Tibial nerve (tissue), 4 donors: Measurements from ENCODE around the gene NUP93. TPM values are rescaled to one million over a fixed set of nuclear protein-coding genes. Genes with fewer than 3 reads are reported as not detected.
"Not testable (repeated sequence)": the region's sequence is repeated elsewhere in the genome, so short reads cannot be mapped to it uniquely, and the experiment has no call there.

Experiments
- DNase-seq, 2 donors: peaks; one replicate each; pipeline ENCODE4 v3.0.0-alpha.2; 2019; ENCODE audit warnings: low spot score in 2 of 2
- H3K27ac ChIP-seq, 4 donors: fragments of 200-600 bp; sonication (generic) in 3 of 4; one replicate each; pipeline ENCODE4 v1.5.1; 2017 to 2019; ENCODE audit warnings: mild to moderate bottlenecking in 1 of 4
- H3K27me3 ChIP-seq, 2 donors: fragments of 200-600 bp; sonication (generic) in 1 of 2; one replicate each; pipeline versions ENCODE4 v1.5.1 to v1.6.0; 2017 to 2019
- H3K36me3 ChIP-seq, 3 donors: fragments of 200-600 bp; sonication (generic); one replicate each; pipeline ENCODE4 v1.5.1; 2018 to 2019
- H3K4me1 ChIP-seq, 4 donors: fragments of 200-600 bp; sonication (generic) in 3 of 4; one replicate each; pipeline ENCODE4 v1.5.1; 2017 to 2019
- H3K4me3 ChIP-seq, 4 donors: fragments of 200-600 bp; sonication (generic) in 3 of 4; one replicate each; pipeline ENCODE4 v1.5.1; 2017 to 2019; ENCODE audit warnings: mild to moderate bottlenecking in 1 of 4, moderate library complexity in 1 of 4
- H3K9me3 ChIP-seq, 4 donors: fragments of 200-600 bp; sonication (generic) in 3 of 4; one replicate each; pipeline ENCODE4 v1.5.1; 2017 to 2019
- CTCF ChIP-seq, 5 experiments: fragments of 200-600 bp in 3 of 5; fragments of 450-650 bp in 2 of 5; sonication (generic) in 3 of 5; IDR thresholded peaks; one replicate each; pipeline ENCODE4 v1.5.1; 2016 to 2019; ENCODE audit warnings: antibody characterized with exemption in 5 of 5, mild to moderate bottlenecking in 3 of 5, moderate library complexity in 2 of 5
- EP300 ChIP-seq, 2 donors: sonication (generic); formaldehyde crosslinking; IDR thresholded peaks; one replicate each; pipeline ENCODE4 v1.6.1; 2017; ENCODE audit warnings: antibody characterized with exemption in 2 of 2, mild to moderate bottlenecking in 1 of 2
- POLR2A ChIP-seq, 2 donors: fragments of 450-650 bp; IDR thresholded peaks; one replicate each; pipeline ENCODE4 v1.6.1; 2017; ENCODE audit warnings: antibody characterized with exemption in 2 of 2, mild to moderate bottlenecking in 2 of 2, moderate library complexity in 2 of 2
- WGBS, 2 donors: methylation state at CpG; one replicate each; pipeline ENCODE4 v1.1.5; 2018; 5-methylcytosine and 5-hydroxymethylcytosine counted together
- total RNA-seq, 4 donors: library from RNA; depleted of rRNA; stranded (reverse); fragments of >200 nt; gene quantifications; one replicate each; pipeline ENCODE4 v1.1.0, GENCODE V29; 2016

Gene NUP93
- total RNA-seq, 4 donors from 2014 or later, result 27.6 to 65.7 (median 43.8) TPM

- Histone ChIP-seq H3K27me3 (no peaks in the 10 kb centered on the region), H3K4me3 (no peak overlapping the region), H3K36me3 (no peaks in the 10 kb centered on the region), H3K27ac (no peak overlapping the region), H3K4me1 (peaks cover 0 to 16% (median 0%) of the 10 kb centered on the region in 4 donors), H3K9me3 (no peaks in the 10 kb centered on the region)
- WGBS, 2 donors, result 50 to 67% methylated on average over 6 of the region's 6 CpGs
- TF ChIP-seq POLR2A (IDR thresholded peaks at IDR 0.05) (no peak), CTCF (IDR thresholded peaks at IDR 0.05) (peak in 1 of 5 experiments; percentile 39)
- no peak for DNase-seq
Observed at GRCh38 chr16:56793492-56793891, 63.6 kb downstream of the NUP93 start.

- TF ChIP-seq CTCF (IDR thresholded peaks at IDR 0.05) (no peak), POLR2A (IDR thresholded peaks at IDR 0.05) (no peak), EP300 (IDR thresholded peaks at IDR 0.05) (no peak)
- WGBS, 2 donors, result 63 to 75% methylated on average over 3 of the region's 3 CpGs
- no peak overlapping the region for H3K27ac ChIP-seq
- peaks cover 0 to 16% (median 0%) of the 10 kb centered on the region in 4 donors for H3K4me1 ChIP-seq
- H3K4me3 ChIP-seq, result no peak overlapping the region
- H3K9me3 ChIP-seq, result no peaks in the 10 kb centered on the region
- H3K36me3 ChIP-seq, result no peaks in the 10 kb centered on the region
- no peak for DNase-seq
- H3K27me3 ChIP-seq, result no peaks in the 10 kb centered on the region
Observed at GRCh38 chr16:56795011-56795410, 65.1 kb downstream of the NUP93 start.

- H3K9me3 ChIP-seq, result not testable (repeated sequence)
- WGBS, 2 donors, result 92% methylated on average over 2 of the region's 2 CpGs
Observed at GRCh38 chr16:56797038-56797437, 67.1 kb downstream of the NUP93 start.

GRCh38 chr16:56797861-56798260 lies 67.9 kb downstream of the NUP93 start:
- H3K4me1 ChIP-seq, result peaks cover 0 to 7% (median 0%) of the 10 kb centered on the region in 4 donors
- no peak overlapping the region for H3K4me3 ChIP-seq
- H3K9me3 ChIP-seq, result no peaks in the 10 kb centered on the region
- H3K27ac ChIP-seq, result no peak overlapping the region
- TF ChIP-seq POLR2A (IDR thresholded peaks at IDR 0.05) (no peak), EP300 (IDR thresholded peaks at IDR 0.05) (no peak), CTCF (IDR thresholded peaks at IDR 0.05) (no peak)
- H3K27me3 ChIP-seq, result no peaks in the 10 kb centered on the region
- no peak for DNase-seq
- no peaks in the 10 kb centered on the region for H3K36me3 ChIP-seq
- 88 to 98% methylated on average over 2 of the region's 2 CpGs for WGBS, 2 donors

More at GRCh38 chr16:56797038-56797437, 67.1 kb downstream of the NUP93 start:
- not testable (repeated sequence) for H3K36me3 ChIP-seq, H3K4me3 ChIP-seq, DNase-seq, H3K27ac ChIP-seq, H3K4me1 ChIP-seq, H3K27me3 ChIP-seq

- Histone ChIP-seq H3K4me3 (no peak overlapping the region), H3K27me3 (no peaks in the 10 kb centered on the region), H3K36me3 (no peaks in the 10 kb centered on the region), H3K27ac (no peak overlapping the region), H3K9me3 (no peaks in the 10 kb centered on the region), H3K4me1 (no peaks in the 10 kb centered on the region)
- DNase-seq, result no peak
- TF ChIP-seq CTCF (IDR thresholded peaks at IDR 0.05) (no peak), EP300 (IDR thresholded peaks at IDR 0.05) (no peak), POLR2A (IDR thresholded peaks at IDR 0.05) (no peak)
- WGBS, 2 donors, result 91% methylated on average over 3 of the region's 3 CpGs
Observed at GRCh38 chr16:56798955-56799354, 69.0 kb downstream of the NUP93 start.

- no peak for DNase-seq
- 78 to 86% methylated on average over 1 of the region's 1 CpG for WGBS, 2 donors
- Histone ChIP-seq H3K27me3 (no peaks in the 10 kb centered on the region), H3K27ac (no peak overlapping the region), H3K4me3 (no peak overlapping the region), H3K9me3 (no peaks in the 10 kb centered on the region), H3K36me3 (peaks cover 0 to 8% (median 0%) of the 10 kb centered on the region in 3 donors), H3K4me1 (no peaks in the 10 kb centered on the region)
- no peak for TF ChIP-seq POLR2A (IDR thresholded peaks at IDR 0.05)
- no peak for TF ChIP-seq CTCF (IDR thresholded peaks at IDR 0.05)
- no peak for TF ChIP-seq EP300 (IDR thresholded peaks at IDR 0.05)
Observed at GRCh38 chr16:56800355-56800754, 70.4 kb downstream of the NUP93 start.
